ENCODE results near the gene MED25.

The MED25 gene

DNA sequence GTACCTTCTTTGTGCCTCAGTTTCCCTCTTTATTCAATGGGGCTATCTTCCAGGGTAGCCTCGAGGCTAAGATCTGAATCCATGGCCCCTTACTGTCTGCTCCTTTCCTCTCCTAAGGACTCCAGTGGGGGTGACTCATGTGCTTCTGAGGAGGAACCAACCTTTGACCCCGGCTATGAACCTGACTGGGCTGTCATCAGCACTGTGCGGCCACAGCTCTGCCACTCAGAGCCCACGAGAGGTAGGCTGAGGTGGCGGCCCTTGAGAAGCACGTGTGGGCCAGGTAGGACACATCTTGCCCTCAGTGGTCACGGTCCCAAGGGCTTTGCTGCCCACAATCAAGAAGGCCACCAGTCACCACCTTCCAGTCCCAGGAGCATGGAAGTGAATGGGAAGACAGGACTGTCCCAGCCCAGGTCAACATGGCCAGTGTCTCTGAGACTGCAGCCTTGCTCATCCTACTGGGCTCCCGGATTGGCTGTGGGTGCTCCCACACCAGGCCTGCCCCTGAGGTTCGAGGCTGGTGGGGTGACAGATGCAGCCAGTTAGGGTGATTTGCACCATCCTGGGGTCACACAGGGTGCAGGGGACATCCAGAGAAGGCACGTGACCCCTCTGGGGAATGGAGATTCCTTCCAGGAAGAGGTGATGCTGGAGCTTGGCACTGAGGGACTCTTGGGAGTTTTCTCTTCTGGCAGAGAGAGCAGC, 62.2 kb downstream of the MED25 start:
- in situ Hi-C loops (cut with HindIII; ENCODE audit: low sequenced_read_pairs): no loop called here

DNA sequence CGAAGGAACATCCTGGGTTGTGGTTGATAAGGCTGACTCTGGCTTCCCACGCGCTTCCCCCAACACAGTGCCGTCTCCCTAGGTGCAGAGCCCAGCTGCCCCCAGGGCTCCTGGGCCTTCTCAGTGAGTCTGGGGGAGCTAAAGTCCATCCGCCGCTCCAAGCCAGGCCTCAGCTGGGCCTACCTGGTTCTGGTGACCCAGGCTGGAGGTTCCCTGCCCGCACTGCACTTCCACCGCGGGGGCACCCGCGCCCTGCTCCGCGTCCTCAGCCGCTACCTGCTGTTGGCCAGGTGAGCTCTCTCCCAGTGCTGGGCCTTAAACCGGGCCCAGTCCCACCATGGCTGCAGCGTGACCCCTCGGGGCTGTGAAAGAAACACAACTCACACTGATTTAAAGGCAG, 63.1 kb downstream of the MED25 start:
- in situ Hi-C loops (cut with HindIII; ENCODE audit: low sequenced_read_pairs): no loop called here

DNA sequence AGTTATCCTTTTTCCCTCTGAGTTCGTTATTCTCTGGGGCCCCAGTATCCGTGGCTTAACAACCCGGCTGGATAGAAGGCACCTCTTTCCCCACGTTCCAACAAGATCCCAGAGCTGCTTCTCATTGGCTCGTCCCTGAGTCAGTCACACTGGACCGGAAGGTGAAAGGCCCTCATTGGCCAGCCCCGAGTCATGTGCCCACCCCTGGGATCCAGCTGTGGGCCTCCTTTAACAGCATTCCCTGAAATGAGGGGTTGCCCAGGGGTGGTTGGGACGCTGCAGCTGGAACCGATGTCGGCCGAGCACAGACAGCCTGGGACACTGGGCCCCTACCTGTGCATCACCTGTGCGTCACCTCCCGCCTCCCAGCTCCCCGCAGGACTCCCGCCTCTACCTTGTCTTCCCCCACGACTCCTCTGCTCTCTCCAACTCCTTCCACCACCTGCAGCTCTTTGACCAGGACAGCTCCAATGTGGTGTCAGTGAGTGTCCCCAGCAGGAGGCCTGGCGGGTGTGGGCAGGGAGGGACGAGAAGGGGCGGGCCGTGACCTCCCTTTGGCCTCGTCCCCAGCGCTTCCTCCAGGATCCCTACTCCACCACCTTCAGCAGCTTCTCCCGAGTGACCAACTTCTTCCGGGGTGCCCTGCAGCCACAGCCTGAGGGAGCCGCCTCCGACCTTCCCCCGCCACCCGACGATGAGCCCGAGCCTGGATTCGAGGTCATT, 63.7 kb downstream of the MED25 start:
- in situ Hi-C loops (cut with HindIII; ENCODE audit: low sequenced_read_pairs): no loop called here

DNA sequence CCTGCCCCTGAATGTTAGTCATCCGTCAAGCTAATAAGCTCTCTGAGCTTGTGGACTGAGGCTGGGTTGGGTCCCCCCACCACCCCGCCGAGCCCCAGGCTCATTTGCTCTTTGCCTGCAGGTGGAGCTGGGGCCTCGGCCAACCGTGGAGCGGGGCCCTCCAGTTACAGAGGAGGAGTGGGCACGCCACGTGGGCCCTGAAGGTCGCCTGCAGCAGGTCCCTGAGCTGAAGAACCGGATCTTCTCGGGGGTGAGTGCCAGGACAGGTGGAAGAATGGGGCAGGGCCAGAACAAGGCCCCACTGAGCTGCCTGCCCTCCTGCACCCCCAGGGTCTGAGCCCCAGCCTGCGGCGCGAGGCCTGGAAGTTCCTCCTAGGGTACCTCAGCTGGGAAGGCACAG, 64.6 kb downstream of the MED25 start:
- in situ Hi-C loops (cut with HindIII; ENCODE audit: low sequenced_read_pairs): no loop called here

DNA sequence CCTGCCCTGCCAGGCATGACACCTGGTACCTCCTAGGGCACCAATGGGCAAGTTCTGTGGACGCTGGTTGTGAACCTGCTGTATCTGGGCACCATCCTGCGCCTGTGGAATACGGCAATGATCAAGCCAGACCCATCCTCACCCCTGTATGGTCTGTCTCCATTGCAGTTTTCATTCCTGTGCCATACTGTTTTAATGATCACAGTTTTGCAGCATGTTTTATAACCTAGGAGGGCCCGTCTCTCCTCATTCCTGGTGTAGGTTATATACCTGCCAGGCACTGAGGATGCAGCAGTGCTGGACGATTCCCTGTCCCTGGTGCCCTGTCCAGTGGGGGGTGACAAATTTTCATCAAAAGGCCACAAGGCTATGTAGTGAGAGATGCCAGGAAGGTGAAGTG, 65.0 kb downstream of the MED25 start:
- in situ Hi-C loops (cut with HindIII; ENCODE audit: low sequenced_read_pairs): no loop called here

DNA sequence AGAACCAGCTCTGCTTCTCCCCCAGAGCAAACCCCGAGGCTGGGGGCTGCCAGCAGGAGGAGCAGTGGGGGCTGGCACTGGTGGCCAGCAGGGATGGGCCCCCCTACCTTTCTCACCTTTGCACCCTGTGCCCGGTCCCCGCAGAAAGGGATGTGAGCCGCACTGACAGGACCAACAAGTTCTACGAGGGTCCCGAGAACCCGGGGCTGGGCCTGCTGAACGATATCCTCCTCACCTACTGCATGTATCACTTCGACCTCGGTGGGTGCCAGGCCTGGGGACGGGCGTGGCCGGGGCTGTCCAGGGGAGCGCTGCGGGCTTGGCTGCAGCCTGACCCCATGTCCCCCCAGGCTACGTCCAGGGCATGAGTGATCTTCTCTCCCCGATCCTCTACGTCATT, 66.0 kb downstream of the MED25 start:
- in situ Hi-C loops (cut with HindIII; ENCODE audit: low sequenced_read_pairs): no loop called here

DNA sequence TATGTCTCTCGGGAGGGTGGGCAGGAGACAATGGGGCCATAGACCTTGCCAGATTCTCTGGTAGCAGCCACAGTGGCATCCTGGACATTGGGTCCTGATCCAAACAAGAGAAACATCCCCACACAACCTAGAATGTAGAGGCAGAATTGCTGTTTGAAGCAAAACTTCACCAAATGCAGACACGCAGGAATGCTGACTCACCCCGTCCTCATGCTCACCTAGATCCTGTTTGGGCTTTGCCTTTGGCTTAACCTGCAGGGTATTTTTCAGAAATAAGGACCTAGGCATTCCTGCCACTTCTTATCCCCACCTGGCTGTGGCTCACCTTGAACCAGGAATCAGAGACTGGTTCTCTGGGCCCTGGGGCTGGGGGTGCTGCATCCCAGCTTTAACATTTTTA, 66.7 kb downstream of the MED25 start:
- in situ Hi-C loops (cut with HindIII; ENCODE audit: low sequenced_read_pairs): no loop called here

All from endothelial cell of hepatic sinusoid (primary cell).